NCI-H2196 treated with DMSO at 0.1 percent for 48 hours (cell line): ENCODE measurements around the gene ENDOG.
"Not testable (repeated sequence)": the region's sequence is repeated elsewhere in the genome, so short reads cannot be mapped to it uniquely, and the experiment has no call there.

ENCODE experiments used
- DNase-seq: peaks from one replicate; lab custom pipeline; 2025; ENCODE audit not compliant: unreplicated experiment; lab: John Stamatoyannopoulos, UW

Gene ENDOG

GRCh38 chr9:128861501-128861900, 43.2 kb downstream of the ENDOG start:
- DNase-seq = no peak

GRCh38 chr9:128862401-128862851, 44.1 kb downstream of the ENDOG start:
- DNase-seq = peak; percentile 62

DNA sequence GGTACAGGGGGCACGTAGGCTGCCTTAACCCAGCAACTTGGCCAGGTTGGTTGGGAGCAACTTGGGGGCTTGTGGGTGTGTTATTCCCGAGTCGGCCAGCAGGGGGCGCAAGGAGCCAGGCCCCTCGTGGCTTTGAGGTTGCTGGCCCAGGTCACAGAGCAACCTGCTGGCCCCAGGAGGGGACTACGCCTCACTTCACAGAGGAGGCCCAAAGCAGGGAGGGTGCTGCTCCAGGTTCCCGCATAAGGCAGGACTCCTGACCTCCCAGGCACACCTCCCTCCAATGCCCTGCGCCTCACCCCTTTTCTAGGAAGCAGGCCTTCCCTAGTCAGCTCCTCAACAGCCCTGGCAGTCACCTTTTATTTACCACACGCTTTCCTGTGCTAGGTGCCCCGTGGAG, 45.3 kb downstream of the ENDOG start:
- DNase-seq = peak; percentile 35

DNA sequence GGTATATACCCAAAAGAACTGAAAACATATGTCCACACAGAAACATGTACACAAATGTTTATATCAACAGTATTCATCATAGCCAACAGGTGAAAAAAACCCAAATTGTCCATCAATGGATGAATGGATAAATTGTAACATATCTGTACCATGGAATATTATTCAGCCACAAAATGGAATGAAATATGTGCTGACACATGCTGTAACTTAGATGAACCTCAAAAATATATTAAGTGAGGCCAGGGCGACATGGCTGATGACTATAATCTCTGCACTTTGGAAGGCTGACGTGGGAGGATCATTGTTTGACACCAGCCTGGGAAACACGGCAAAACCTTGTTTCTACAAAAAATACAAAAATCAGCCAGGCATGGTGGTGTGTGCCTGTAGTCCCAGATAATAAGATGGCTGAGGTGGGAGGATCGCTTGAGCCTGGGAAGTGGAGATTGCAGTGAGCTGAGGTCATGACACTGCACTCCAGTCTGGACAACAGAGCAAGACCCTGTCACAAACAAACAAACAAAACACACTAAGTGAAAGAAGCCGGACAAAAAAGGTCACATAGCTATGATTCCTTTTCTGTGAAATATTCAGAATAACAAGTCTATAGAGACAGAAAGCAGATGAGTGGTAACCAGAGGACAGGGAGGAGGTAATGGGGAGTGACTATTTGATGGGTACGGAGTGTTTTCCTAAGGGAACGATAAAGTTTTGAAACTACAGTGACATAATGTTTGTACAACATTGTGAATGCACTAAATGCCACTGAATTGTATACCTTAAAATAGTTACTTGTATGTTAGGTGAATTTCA, 52.0 kb downstream of the ENDOG start:
- DNase-seq = no peak

GRCh38 chr9:128870941-128871265, 52.6 kb downstream of the ENDOG start:
- DNase-seq = not testable (repeated sequence)
